ENCODE results near the gene RABGAP1L. TPM values are rescaled to one million over a fixed set of nuclear protein-coding genes. Genes with fewer than 3 reads are reported as not detected.
"Not testable (repeated sequence)": the region's sequence is repeated elsewhere in the genome, so short reads cannot be mapped to it uniquely, and the experiment has no call there.

RABGAP1L gene
- polyA plus RNA-seq, 1 donor (not counting 4 experiments of a cell fraction or from before 2014, with no cell fraction given): 24.2 TPM

DNA sequence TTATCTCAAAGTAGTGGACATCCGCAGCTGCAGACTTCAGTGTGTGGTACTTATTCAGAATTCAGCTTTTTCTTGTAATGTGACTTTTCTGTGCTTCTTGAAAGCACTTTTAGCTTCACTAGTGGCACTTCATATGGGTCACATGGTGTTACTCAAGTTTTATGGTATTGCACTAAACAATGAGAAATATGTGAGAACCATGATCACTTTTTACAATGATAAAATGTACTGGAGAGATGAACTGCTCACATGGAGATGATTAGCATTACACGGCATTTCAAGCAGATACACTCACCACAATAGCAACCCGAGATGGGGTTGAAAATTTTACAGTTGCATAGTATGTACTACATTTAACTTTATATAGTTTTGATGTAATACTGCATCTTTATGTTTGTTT is 248.3 kb downstream of the RABGAP1L start:
- FAIRE-seq (no peak), DNase-seq (ENCODE audit: low read depth, low spot score) (no peak)
- Histone ChIP-seq H3K79me2 (ENCODE audit: control insufficient read depth, insufficient read depth, low read length) (peaks cover 2% of the 10 kb centered on the region), H3K9me1 (ENCODE audit: control insufficient read depth, extremely low read depth, insufficient read depth, low read length) (no peaks in the 10 kb centered on the region), H3K36me3 (ENCODE audit: control insufficient read depth in 2 of 2, extremely low read depth in 1 of 2, insufficient read depth in 2 of 2, low read length in 2 of 2) (no peaks in the 10 kb centered on the region), H3K9me3 (ENCODE audit: control insufficient read depth, low read depth, low read length) (no peaks in the 10 kb centered on the region), H2AFZ (ENCODE audit: control insufficient read depth, low read length) (no peak overlapping the region), H3K4me1 (ENCODE audit: control insufficient read depth, extremely low read depth, insufficient read depth, low read length) (peaks cover 14% of the 10 kb centered on the region), H3K9ac (ENCODE audit: control insufficient read depth, extremely low read depth, insufficient read depth, low read length) (no peak overlapping the region), H3K4me2 (ENCODE audit: control insufficient read depth, extremely low read depth, insufficient read depth, low read depth, low read length) (no peak overlapping the region), H3K27ac (ENCODE audit: control insufficient read depth, insufficient read depth, low read length) (no peak overlapping the region), H3K27me3 (ENCODE audit: control insufficient read depth, extremely low read depth, insufficient read depth, low read length) (no peaks in the 10 kb centered on the region), H3K4me3 (ENCODE audit: control insufficient read depth in 2 of 3, extremely low read depth in 1 of 3, insufficient read depth in 2 of 3, low read depth in 1 of 3, low read length in 3 of 3) (no peak overlapping the region), H4K20me1 (ENCODE audit: control insufficient read depth, extremely low read depth, insufficient read depth, low read length) (no peaks in the 10 kb centered on the region)
- dilution Hi-C loops (cut with MboI; ENCODE audit: extremely low pct_ligation_motif_present, low sequenced_read_pairs): no loop called here
- TF ChIP-seq EZH2 (IDR thresholded peaks at IDR 0.05; ENCODE audit: low read length): no peak
- TF ChIP-seq, protein P1, sequence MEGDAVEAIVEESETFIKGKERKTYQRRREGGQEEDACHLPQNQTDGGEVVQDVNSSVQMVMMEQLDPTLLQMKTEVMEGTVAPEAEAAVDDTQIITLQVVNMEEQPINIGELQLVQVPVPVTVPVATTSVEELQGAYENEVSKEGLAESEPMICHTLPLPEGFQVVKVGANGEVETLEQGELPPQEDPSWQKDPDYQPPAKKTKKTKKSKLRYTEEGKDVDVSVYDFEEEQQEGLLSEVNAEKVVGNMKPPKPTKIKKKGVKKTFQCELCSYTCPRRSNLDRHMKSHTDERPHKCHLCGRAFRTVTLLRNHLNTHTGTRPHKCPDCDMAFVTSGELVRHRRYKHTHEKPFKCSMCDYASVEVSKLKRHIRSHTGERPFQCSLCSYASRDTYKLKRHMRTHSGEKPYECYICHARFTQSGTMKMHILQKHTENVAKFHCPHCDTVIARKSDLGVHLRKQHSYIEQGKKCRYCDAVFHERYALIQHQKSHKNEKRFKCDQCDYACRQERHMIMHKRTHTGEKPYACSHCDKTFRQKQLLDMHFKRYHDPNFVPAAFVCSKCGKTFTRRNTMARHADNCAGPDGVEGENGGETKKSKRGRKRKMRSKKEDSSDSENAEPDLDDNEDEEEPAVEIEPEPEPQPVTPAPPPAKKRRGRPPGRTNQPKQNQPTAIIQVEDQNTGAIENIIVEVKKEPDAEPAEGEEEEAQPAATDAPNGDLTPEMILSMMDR (optimal IDR thresholded peaks at IDR 0.05 in 1 of 3, IDR thresholded peaks at IDR 0.05 in 1 of 3, conservative IDR thresholded peaks at IDR 0.05 in 1 of 3; ENCODE audit: extremely low read depth in 1 of 3, insufficient read depth in 2 of 3, low read length in 3 of 3): no peak

DNA sequence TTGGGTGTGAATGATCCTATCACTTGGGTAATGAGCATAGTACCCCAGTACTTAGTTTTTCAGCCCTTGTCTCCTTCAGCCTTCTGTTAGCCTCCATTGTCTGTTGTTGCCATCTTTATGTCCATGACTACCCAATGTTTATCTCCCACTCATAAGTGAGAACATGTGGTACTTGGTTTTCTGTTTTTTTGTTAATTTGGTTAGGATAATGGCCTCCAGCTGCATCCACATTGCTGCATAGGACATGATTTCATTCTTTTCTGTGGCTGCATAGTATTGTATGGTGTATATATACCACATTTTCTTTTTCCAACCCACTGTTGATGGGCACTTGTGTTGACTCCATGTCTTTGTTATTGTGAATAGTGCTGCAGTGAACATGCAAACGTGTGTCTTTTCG is 248.8 kb downstream of the RABGAP1L start:
- no peak overlapping the region for H3K9ac ChIP-seq (ENCODE audit: control insufficient read depth, extremely low read depth, insufficient read depth, low read length)
- peaks cover 2% of the 10 kb centered on the region for H3K79me2 ChIP-seq (ENCODE audit: control insufficient read depth, insufficient read depth, low read length)
- no peaks in the 10 kb centered on the region for H3K36me3 ChIP-seq (ENCODE audit: control insufficient read depth in 2 of 2, extremely low read depth in 1 of 2, insufficient read depth in 2 of 2, low read length in 2 of 2)
- H3K9me3 ChIP-seq (ENCODE audit: control insufficient read depth, low read depth, low read length): no peaks in the 10 kb centered on the region
- dilution Hi-C loops (cut with MboI; ENCODE audit: extremely low pct_ligation_motif_present, low sequenced_read_pairs): no loop called here
- H3K27me3 ChIP-seq (ENCODE audit: control insufficient read depth, extremely low read depth, insufficient read depth, low read length): no peaks in the 10 kb centered on the region
- H3K9me1 ChIP-seq (ENCODE audit: control insufficient read depth, extremely low read depth, insufficient read depth, low read length): no peaks in the 10 kb centered on the region
- H3K4me1 ChIP-seq (ENCODE audit: control insufficient read depth, extremely low read depth, insufficient read depth, low read length): peaks cover 14% of the 10 kb centered on the region
- FAIRE-seq (no peak), DNase-seq (ENCODE audit: low read depth, low spot score) (no peak)
- no peak overlapping the region for H3K4me2 ChIP-seq (ENCODE audit: control insufficient read depth, extremely low read depth, insufficient read depth, low read depth, low read length)
- H2AFZ ChIP-seq (ENCODE audit: control insufficient read depth, low read length): no peak overlapping the region
- no peaks in the 10 kb centered on the region for H4K20me1 ChIP-seq (ENCODE audit: control insufficient read depth, extremely low read depth, insufficient read depth, low read length)
- no peak overlapping the region for H3K27ac ChIP-seq (ENCODE audit: control insufficient read depth, insufficient read depth, low read length)
- no peak overlapping the region for H3K4me3 ChIP-seq (ENCODE audit: control insufficient read depth in 2 of 3, extremely low read depth in 1 of 3, insufficient read depth in 2 of 3, low read depth in 1 of 3, low read length in 3 of 3)
- TF ChIP-seq, protein P1 (optimal IDR thresholded peaks at IDR 0.05 in 1 of 3, IDR thresholded peaks at IDR 0.05 in 1 of 3, conservative IDR thresholded peaks at IDR 0.05 in 1 of 3; ENCODE audit: extremely low read depth in 1 of 3, insufficient read depth in 2 of 3, low read length in 3 of 3): no peak
- no peak for TF ChIP-seq EZH2 (IDR thresholded peaks at IDR 0.05; ENCODE audit: low read length)

DNA sequence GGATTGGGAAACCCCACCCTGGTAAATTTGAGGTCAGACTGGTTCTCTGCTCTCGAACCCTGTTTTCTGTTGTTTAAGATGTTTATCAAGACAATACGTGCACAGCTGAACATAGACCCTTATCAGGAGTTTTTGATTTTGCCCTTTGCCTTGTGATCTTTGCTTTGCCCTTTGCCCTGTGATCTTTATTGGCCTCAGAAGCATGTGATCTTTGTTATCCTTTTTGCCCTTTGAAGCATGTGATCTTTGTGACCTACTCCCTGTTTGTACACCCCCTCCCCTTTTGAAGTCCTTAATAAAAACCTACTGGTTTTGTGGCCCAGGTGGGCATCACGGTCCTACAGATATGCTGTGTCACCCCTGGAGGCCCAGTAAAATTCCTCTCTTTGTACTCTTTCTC is 250.5 kb downstream of the RABGAP1L start:
- peaks cover 14% of the 10 kb centered on the region for H3K4me1 ChIP-seq (ENCODE audit: control insufficient read depth, extremely low read depth, insufficient read depth, low read length)
- H3K4me3 ChIP-seq (ENCODE audit: control insufficient read depth in 2 of 3, extremely low read depth in 1 of 3, insufficient read depth in 2 of 3, low read depth in 1 of 3, low read length in 3 of 3); dilution Hi-C loops (cut with MboI; ENCODE audit: extremely low pct_ligation_motif_present, low sequenced_read_pairs); H3K27me3 ChIP-seq (ENCODE audit: control insufficient read depth, extremely low read depth, insufficient read depth, low read length); H3K36me3 ChIP-seq (ENCODE audit: control insufficient read depth in 2 of 2, extremely low read depth in 1 of 2, insufficient read depth in 2 of 2, low read length in 2 of 2); H3K27ac ChIP-seq (ENCODE audit: control insufficient read depth, insufficient read depth, low read length); H3K9ac ChIP-seq (ENCODE audit: control insufficient read depth, extremely low read depth, insufficient read depth, low read length); H2AFZ ChIP-seq (ENCODE audit: control insufficient read depth, low read length); DNase-seq (ENCODE audit: low read depth, low spot score); H4K20me1 ChIP-seq (ENCODE audit: control insufficient read depth, extremely low read depth, insufficient read depth, low read length); H3K9me1 ChIP-seq (ENCODE audit: control insufficient read depth, extremely low read depth, insufficient read depth, low read length); H3K79me2 ChIP-seq (ENCODE audit: control insufficient read depth, insufficient read depth, low read length); H3K4me2 ChIP-seq (ENCODE audit: control insufficient read depth, extremely low read depth, insufficient read depth, low read depth, low read length); FAIRE-seq; H3K9me3 ChIP-seq (ENCODE audit: control insufficient read depth, low read depth, low read length): not testable (repeated sequence)

All from keratinocyte (primary cell).